SIG-M5 (cell line): ENCODE data around the gene ITGAD.
"Not testable (repeated sequence)": the region's sequence is repeated elsewhere in the genome, so short reads cannot be mapped to it uniquely, and the experiment has no call there.

ENCODE experiments used
- DNase-seq: peaks from one replicate; lab custom pipeline; 2025; lab: John Stamatoyannopoulos, UW

Gene ITGAD

GRCh38 chr16:31403590-31404352 lies 10.6 kb downstream of the ITGAD start:
- DNase-seq, result no peak

- no peak for DNase-seq
Measured at GRCh38 chr16:31404353-31405064, 11.4 kb downstream of the ITGAD start.

- DNase-seq, result no peak
Measured at GRCh38 chr16:31407406-31407805, 14.3 kb downstream of the ITGAD start.

GRCh38 chr16:31409433-31409832 lies 16.3 kb downstream of the ITGAD start:
- no peak for DNase-seq

- DNase-seq, result no peak
Measured at GRCh38 chr16:31410082-31410481, 16.9 kb downstream of the ITGAD start.

- DNase-seq, result no peak
Measured at GRCh38 chr16:31411024-31411844, 18.1 kb downstream of the ITGAD start.

- DNase-seq, result no peak
Measured at GRCh38 chr16:31412750-31413149, 19.6 kb downstream of the ITGAD start.

- no peak for DNase-seq
Measured at GRCh38 chr16:31413381-31413780, 20.2 kb downstream of the ITGAD start.

GRCh38 chr16:31413943-31414342 lies 20.8 kb downstream of the ITGAD start:
- no peak for DNase-seq

GRCh38 chr16:31414706-31415105 lies 21.6 kb downstream of the ITGAD start:
- DNase-seq, result no peak

- DNase-seq, result no peak
Measured at GRCh38 chr16:31416371-31416770, 23.2 kb downstream of the ITGAD start.

GRCh38 chr16:31417036-31417435 lies 23.9 kb downstream of the ITGAD start:
- not testable (repeated sequence) for DNase-seq

GRCh38 chr16:31417916-31418315 lies 24.8 kb downstream of the ITGAD start:
- DNase-seq, result no peak

- DNase-seq, result no peak
Measured at GRCh38 chr16:31420037-31420436, 26.9 kb downstream of the ITGAD start.

- no peak for DNase-seq
Measured at GRCh38 chr16:31421587-31421986, 28.5 kb downstream of the ITGAD start.

- DNase-seq, result no peak
Measured at GRCh38 chr16:31423241-31423640, 30.1 kb downstream of the ITGAD start.

GRCh38 chr16:31423801-31424200 lies 30.7 kb downstream of the ITGAD start:
- DNase-seq, result no peak

- DNase-seq, result no peak
Measured at GRCh38 chr16:31427441-31428278, 34.5 kb downstream of the ITGAD start.

GRCh38 chr16:31428279-31428597 lies 35.1 kb downstream of the ITGAD start, which contains the start of gene COX6A2:
COX6A2 (minus strand) TSS chr16:31428360; CDS start chr16:31428325, 35 bp downstream.
- no peak for DNase-seq

GRCh38 chr16:31428638-31429247 lies 35.6 kb downstream of the ITGAD start:
- DNase-seq, result no peak

GRCh38 chr16:31429314-31429713 lies 36.2 kb downstream of the ITGAD start:
- no peak for DNase-seq
